DOHH2 (cell line): ENCODE results near the gene CEP290.

Experiments
- CTCF ChIP-seq: fragments of 200-600 bp; sonication (generic); IDR thresholded peaks from one replicate; pipeline ENCODE4 v1.5.1; 2014; ENCODE audit warnings: antibody characterized with exemption, mild to moderate bottlenecking, low read depth, low read length; ENCODE audit not compliant: poor library complexity, severe bottlenecking
- EZH2phosphoT487 ChIP-seq: fragments of 200-600 bp; sonication (generic); IDR thresholded peaks from 2 replicates; pipeline ENCODE4 v1.6.1; 2017; ENCODE audit warnings: borderline replicate concordance, mild to moderate bottlenecking, antibody characterized with exemption, low read length, moderate library complexity, mixed read lengths

GRCh38 chr12:88111074-88111652, 30.7 kb downstream of the CEP290 start:
- TF ChIP-seq CTCF (peak; percentile 44), EZH2phosphoT487 (no peak)
